Activated CD8-positive, alpha-beta memory T cell treated with anti-CD3 and anti-CD28 coated beads, Interleukin-2, amount 50 U/mL, for 1 hour (primary cell): ENCODE data around the gene PCBD2.
A peak's percentile ranks its signal among the peaks of the same experiment; 100 is the strongest.
"Not testable (repeated sequence)": the region's sequence is repeated elsewhere in the genome, so short reads cannot be mapped to it uniquely, and the experiment has no call there.

Source experiments
- DNase-seq: peaks from one replicate; pipeline ENCODE4 v3.0.0-alpha.2; 2020; ENCODE audit errors: extremely low read depth

The PCBD2 gene

DNA sequence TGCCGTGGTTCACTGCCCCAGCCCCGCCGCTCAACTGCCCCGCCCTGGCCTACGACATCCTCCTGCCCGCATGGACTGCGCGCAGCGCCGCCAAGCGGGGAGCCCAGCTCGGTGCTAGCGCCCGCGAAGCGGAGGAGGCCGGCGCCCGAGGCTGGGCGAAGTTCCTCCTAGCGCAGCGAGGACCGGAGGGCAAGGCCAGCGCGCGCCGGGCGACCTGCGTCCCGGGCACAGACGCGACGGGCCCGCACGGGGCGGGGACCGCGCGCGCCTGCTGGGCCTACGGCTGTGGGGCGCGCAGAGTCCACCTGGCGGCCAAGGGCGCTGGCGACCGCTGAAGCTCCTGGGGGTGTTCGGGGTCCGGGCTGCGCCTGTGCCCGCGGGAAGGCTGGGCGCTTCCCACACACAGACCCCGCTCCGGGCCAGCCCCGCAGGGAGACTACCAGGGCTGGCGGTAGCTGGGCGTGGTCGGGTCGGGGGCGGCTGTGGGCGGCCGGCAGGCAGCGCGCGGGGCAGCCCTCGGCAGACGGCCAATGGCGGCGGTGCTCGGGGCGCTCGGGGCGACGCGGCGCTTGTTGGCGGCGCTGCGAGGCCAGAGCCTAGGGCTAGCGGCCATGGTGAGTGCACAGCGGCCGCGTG lies at the start of gene PCBD2:
TSS of gene PCBD2 (plus strand) at position 522 of the 636 bp plus-strand sequence. CDS start at position 531, 9 bp downstream.
- peak; percentile 63 for DNase-seq

DNA sequence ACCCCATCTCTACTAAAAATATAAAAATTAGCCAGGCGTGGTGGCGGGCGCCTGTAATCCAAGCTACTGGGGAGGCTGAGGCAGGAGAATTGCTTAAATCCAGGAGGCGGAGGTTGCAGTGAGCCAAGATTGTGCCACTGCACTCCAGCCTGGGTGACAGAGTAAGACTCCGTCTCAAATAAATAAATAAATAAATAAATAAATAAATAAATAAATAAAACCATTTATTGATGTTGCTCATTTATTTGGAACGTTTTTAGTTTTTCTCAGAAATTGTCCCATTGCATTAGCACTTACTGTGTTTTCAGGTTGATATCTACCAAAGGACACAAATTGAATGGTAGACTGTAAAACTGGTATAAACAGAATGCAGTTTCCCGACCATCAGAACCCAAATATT lies 48.5 kb upstream of the PCBD2 start:
- DNase-seq, result not testable (repeated sequence)

DNA sequence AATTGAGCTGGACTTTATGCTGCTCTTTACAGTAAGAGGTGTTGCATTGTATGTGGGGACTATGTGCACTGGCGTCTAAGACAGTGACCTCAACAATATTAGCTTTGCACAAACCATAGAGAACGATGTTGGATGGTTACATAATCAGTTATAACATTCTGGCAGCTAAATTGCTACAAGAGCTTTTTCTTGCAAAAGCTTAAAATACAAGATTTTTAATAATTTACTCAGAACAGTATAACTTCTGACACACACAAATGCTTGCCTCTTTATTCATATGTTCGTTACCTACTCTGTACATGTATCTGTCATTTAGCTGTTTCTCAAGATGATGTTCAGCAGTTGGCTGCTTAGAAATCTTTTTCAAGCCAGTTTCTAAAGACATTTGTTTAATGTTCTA lies 47.5 kb upstream of the PCBD2 start:
- no peak for DNase-seq

DNA sequence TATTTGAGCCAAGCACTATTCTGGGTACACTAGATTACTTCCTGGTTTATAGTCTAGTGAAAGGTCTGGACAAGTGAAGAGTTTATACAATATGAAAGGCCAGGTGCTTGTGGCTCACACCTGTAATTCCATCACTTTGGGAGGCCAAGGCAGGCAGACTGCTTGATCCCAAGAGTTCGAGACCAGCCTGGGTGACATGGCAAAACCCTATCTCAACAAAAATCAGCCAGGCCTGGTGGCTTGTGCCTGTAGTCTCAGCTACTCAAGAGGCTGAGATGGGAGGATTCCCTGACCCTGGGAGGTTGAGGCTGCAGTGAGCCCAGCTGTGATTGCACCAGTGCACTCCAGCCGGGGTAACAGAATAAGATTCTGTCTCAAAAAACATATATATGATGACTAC lies 40.2 kb upstream of the PCBD2 start:
- no peak for DNase-seq

DNA sequence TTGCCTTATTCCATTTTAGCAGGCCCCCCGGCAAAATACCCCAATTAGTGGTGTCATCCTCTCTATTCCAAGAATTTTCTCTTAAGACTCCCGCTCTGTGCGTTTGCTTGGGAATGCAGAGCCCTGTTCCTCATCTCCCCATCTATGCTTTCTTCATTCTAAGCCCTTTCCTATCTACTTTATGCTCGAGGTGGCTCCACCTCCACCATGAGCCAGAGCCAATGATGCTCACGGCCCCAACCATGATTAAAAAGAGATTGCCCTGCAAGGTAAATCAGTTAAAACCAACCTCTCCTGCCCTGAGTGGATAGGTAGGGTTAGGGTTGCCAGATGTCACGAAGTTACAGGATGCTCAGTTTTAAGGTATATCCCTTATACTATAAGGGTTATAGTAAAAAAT lies 31.4 kb upstream of the PCBD2 start:
- DNase-seq, result no peak

DNA sequence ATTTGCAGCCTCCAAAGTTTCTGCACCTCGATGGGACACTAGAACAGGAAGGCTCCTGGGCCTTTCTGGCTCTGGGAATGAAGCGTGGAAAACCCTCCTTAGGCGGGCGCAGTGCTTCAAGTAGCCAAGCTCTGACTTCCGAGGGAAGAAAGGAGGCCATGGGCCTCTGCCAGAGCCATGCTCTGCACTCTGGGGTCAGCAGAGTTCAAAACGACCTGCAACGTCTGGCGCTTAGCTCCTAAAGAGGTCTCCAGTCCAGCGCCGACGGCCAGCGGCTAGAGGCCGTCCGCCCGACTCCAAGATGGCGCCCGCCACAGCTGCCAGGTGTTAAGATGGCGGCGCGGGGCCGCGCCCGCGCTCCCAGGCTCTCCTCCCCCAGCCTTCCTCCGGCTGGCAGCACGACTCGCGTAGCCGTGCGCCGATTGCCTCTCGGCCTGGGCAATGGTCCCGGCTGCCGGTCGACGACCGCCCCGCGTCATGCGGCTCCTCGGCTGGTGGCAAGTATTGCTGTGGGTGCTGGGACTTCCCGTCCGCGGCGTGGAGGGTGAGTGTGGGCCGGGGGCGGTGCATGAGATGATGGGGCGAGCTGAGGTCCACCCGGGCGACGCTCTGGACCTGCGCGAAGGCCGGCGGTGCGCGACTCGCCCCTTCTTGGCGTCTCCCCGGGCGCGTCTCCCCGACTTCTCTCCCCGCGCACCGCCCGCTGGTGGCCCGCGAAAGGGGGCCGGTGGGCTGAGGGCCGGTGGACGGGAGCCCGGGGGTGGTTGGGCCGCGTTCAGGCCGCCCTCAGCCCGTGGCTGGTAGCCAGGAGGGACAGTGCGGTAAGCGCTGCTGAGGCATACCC lies 30.7 kb upstream of the PCBD2 start, which contains the start of gene TXNDC15:
TSS of gene TXNDC15 (plus strand) at position 385 of the 844 bp plus-strand sequence. CDS start at position 442, 57 bp downstream.
- peak; percentile 25 for DNase-seq

DNA sequence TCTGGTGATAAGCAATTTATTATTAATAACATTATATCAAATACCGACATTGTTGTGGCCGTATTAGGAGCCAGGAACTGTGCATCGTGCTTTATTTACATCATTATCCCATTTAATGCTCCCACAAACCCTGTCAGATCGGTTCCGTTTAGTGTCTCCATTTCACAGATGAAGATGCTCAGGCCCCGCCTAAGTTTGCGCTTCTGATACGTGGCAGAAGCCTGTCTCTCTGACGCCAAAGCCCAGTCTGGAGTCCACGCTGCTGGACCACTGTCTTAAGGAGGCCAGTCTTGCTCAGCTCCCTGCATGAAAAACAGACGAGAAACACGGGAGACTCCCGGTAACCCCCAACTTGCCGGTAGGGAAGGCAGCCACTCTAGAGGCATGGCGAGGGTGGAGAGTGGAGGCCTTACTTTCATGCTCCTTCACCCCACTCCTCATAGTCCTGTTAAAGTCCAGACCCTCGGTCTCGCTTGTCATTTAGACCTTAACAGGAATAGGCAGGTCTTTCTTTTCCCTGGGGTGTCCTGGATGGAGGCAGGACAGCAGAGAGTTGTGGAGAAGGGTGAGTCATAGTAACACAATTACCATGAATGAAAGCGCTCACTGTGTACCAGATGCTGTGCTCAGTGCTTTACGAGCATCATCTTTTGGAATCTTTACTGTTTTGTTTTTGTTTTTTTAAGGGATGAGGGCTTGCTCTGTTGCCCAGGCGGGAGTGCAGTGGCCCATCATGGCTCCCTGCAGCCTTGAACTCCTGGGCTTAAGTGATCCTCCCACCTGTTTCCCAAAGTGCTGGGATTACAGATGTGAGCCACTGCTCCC lies 29.9 kb upstream of the PCBD2 start:
- no peak for DNase-seq

DNA sequence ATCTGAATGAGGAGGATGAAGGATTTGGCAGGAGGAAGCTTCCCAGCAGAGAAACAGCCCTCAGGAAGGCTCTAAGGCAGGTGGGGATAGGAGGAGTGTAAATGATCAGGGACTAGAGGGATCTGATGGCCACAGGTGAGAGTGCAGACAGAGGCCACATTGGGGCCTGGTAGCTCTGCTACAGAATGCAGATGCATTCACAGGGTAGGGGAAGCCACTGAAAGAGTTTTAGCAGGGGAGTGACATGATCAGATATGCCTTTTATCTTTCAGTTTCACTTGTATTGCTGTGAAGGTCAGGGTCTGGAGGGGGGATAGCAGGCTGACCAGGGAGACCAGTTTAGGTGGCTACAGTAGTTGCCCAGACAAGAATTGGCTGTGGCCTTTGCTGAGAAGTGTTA lies 27.8 kb upstream of the PCBD2 start:
- no peak for DNase-seq

DNA sequence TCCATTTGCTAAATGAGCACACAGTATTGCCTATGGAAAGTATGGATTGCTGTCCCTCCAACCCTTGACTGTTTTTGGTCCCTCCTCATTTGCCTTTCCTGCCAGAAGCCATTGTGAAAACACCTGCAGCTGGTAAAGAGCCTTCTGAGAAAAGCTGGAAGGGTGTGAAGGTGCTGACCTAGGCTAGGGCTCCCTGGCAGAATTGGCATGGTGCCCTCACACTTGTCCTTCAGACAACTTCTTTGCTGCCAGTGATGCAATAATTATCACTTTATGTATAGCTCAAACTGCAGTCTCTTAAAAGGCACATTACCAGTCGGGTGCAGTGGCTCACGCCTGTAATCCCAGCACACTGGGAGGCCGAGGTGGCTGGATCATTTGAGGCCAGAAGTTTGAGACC lies 26.5 kb upstream of the PCBD2 start:
- DNase-seq, result no peak

DNA sequence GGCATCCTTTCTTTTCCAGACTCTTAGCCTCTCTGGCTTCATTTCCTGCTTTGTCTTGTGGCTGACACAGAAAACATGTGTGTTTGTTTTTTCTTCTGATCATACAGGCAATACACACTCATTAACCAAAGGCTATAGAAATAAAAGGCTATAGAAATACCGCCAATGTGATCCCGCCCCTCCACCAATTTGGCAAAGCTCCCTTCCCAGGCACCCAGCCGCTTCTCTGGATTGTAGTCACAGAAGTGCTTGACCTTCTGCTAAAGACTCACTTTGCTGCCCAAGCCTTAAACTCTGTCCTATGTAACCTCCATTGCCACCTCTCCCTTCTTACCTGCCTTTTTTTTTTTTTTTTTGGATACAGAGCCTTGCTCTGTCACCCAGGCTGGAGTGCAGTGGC lies 25.5 kb upstream of the PCBD2 start:
- no peak for DNase-seq

DNA sequence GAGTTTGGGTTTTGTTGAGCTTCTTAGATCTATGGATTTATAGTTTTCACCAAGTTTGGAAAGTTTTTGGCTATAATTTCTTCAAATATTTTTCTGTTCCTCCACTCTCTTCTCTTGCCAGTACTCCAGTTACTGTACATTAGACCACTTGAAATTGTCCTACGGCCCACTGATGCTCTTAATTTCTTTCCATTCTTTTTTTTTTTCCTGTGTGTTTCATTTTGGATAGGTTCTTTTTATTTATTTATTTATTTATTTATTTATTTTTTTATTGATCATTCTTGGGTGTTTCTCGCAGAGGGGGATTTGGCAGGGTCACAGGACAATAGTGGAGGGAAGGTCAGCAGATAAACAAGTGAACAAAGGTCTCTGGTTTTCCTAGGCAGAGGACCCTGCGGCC lies 24.0 kb upstream of the PCBD2 start:
- DNase-seq, result not testable (repeated sequence)

DNA sequence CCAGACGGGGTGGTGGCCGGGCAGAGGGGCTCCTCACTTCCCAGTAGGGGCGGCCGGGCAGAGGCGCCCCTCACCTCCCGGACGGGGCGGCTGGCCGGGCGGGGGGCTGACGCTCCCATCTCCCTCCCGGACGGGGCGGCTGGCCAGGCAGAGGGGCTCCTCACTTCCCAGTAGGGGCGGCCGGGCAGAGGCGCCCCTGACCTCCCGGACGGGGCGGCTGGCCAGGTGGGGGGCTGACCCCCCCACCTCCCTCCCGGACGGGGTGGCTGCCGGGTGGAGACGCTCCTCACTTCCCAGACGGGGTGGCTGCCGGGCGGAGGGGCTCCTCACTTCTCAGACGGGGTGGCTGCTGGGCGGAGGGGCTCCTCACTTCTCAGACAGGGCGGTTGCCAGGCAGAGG lies 23.2 kb upstream of the PCBD2 start:
- not testable (repeated sequence) for DNase-seq

DNA sequence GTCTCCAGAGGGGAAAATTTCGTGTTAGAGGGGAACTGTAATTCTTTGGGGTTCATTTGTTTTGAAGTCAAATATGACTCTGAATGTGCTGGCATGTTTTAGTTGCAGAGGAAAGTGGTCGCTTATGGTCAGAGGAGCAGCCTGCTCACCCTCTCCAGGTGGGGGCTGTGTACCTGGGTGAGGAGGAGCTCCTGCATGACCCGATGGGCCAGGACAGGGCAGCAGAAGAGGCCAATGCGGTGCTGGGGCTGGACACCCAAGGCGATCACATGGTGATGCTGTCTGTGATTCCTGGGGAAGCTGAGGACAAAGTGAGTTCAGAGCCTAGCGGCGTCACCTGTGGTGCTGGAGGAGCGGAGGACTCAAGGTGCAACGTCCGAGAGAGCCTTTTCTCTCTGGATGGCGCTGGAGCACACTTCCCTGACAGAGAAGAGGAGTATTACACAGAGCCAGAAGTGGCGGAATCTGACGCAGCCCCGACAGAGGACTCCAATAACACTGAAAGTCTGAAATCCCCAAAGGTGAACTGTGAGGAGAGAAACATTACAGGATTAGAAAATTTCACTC lies 17.3 kb upstream of the PCBD2 start:
- no peak for DNase-seq

DNA sequence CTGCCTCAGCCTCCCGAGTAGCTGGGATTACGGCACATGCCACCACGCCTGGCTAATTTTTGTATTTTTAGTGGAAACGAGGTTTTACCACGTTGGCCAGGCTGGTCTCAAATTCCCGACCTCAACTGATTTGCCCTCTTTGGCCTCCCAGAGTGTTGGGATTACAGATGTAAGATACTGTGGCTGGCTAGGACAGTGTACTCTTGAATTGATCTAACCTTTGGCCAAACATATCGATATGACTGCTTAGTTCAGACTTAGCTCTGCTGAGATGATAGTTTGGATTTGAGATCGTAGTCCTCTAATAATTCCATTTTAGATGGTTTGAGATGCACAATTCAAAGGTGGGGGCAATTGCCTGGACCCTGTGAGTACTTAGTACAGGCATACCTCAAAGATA lies 15.6 kb upstream of the PCBD2 start:
- no peak for DNase-seq

DNA sequence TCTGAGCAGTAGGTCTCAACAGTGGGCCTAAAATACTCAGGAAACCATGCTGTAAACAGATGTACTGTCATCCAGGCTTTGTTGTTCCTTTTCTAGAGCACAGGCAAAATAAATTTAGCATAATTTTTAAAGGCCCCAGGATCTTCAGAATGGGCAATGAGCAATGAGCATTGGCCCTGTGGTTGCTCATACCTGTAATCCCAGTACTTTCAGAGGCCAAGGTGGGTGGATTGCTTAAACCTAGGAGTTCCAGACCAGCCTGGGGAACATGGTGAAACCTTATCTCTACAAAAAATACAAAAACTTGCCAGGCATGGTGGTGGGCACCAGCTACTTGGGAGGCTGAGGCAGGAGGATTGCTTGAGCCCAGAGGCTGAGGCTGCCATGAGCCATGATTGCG lies 13.5 kb upstream of the PCBD2 start:
- DNase-seq, result no peak

DNA sequence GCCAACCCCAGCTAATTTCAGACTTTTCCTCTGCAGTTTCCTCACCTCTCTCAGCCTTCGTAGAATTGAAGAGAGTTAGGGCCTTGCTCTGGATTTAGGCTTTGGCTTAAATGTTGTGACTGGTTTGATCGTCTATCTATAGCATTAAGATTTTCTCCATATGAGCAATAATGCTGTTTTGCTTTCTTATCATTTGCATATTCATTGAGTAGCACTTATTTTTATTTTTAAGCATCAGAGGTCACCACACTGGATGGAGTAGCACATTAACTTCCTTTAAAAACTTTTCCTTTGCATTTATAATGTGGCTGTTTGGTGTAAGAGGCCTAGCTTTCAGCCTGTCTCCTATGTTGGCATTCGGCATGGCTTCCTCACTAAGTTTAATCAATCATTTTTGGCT lies 12.6 kb upstream of the PCBD2 start:
- DNase-seq, result no peak

DNA sequence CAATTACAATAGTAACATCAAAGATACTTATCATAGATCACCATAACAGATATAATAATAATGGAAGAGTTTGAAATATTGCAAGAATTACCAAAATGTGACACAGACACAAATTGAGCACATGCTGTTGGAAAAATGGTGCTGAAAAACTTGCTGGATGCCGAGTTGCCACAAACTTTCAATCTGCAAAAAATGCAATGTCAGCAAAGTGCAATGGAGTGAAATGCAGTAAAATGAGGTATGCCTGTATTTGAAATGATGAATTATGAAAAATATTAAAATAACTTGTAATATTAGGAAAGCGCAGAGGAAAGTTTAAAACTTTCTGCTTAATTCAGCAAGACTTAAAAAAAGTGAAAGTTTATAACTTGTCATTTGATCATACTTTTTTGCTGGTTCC lies 12.0 kb upstream of the PCBD2 start:
- no peak for DNase-seq

DNA sequence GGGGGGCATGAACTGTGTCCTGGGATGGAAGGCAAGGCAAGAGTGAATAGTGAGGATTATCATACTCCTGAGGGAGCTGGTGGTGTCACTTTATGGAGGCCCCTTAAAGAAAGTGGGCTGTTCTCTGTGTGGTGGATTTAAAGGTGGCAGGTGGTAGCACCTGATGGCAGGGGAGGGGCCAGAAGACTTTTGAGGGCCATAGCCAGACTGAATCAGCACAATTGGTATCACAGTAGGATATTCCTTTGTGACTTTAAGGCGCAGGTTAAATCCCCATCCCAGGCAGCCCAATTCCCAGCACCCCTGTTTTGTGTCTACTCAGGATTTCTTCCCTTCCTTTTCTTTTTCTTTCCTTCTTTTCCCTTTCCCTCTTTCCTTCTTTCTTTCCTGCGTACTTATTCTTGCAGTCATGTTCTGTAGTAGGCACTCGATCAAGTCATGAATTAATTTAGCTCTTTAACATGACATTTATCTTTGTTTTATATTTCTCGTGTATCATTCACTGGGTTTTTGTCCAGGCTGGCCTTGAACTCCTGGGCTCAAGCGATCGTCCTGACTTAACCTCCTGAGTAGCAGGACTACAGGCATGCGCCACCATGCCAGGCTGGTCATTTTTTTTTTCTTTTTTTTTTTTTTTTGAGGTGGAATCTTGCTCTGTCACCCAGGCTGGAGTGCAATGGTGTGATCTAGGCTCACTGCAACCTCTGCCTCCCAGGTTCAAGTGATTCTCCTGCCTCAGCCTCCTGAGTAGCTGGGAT lies 11.0 kb upstream of the PCBD2 start:
- DNase-seq, result no peak

DNA sequence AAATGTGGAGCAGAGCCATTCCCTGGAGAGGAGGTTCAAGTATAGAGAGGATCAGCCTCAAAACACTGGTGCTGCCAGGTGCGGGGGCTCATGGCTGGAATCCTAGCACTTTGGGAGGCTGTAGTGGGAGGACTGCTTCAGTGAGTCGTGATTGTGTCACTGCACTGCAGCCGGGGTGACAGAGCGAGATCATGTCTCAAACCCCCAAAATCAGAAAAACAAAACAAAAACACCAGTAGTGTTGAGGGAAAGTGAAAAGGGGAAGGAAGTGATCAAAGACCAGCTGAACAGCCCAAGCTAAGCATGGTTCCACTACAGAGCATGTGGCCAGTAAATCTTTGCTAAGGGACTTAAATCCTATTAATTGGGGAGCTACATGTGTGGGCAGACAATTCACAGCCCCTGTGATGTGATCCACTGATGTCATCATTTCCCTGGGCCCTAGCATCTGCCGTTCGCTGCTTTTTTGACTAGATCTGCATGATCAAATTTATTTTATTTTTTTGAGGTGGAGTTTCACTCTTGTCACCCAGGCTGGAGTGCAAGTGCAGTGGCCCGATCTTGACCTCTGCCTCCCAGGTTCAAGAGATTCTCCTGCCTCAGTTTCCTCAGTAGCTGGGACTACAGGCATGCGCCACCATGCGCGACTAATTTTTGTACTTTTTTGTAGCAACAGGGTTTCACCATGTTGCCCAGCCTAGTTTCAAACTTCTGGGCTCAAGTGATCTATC lies 2.7 kb upstream of the PCBD2 start:
- no peak for DNase-seq

DNA sequence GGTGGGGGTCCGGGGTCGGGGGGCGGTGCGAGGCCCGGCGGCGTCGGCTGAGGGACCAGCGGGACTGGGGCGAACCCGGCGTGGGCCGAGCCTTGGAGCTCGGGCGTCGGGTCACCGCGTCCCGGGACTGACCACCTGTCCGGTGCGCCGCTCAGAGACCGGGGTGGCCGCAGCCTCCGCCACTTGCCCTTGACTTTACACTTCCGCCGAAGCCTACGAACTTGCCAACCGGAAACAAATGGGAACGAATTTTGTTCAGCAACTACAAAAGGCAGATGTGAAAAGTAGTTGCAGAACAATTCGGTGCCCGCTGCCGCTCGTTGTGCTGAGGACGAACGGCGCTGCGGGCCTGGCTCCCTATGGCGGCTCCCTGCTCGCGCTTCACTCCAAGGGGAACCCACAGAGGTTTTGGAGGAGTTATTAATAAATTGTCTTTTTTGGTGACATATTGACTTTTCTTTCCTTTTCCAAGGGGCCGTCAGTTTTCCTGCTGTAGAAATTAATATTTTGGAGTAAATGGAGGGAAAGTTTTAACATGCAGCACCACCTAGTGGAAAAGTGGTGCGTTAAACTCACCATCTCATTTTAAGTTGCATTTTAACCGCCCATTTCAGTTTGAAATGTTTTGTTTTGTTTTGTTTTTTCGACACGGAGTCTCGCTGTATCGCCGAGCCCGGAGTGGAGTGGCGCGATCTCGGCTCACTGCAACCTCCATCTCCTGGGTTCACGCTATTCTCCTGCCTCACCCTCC lies 490 bp downstream of the PCBD2 start:
- peak; percentile 11 for DNase-seq
